Adipocyte (in vitro differentiated cells): ENCODE measurements around the gene USP15.

Source experiments
- DNase-seq: peaks from one replicate; pipeline ENCODE4 v3.0.0-alpha.2; 2015; ENCODE audit warnings: low read depth
- H3K27me3 ChIP-seq: replicated peaks from 2 replicates; pipeline ENCODE4 v1.7.0; 2013; ENCODE audit warnings: mild to moderate bottlenecking, low read length, moderate library complexity; ENCODE audit not compliant: control insufficient read depth, insufficient read depth
- H3K36me3 ChIP-seq: 2 replicates; pipeline ENCODE4 v1.7.0; 2013; ENCODE audit warnings: low read length, mild to moderate bottlenecking, moderate library complexity; ENCODE audit not compliant: control insufficient read depth, insufficient read depth, severe bottlenecking
- H3K4me1 ChIP-seq: 2 replicates; pipeline ENCODE4 v1.7.0; 2013; ENCODE audit warnings: mild to moderate bottlenecking, low read length, moderate library complexity; ENCODE audit not compliant: control insufficient read depth, insufficient read depth
- H3K4me3 ChIP-seq: 2 replicates; pipeline ENCODE4 v1.7.0; 2013; ENCODE audit warnings: mild to moderate bottlenecking, low read length, moderate library complexity
- H3K9ac ChIP-seq: 2 replicates; pipeline ENCODE4 v1.7.0; 2013; ENCODE audit warnings: mild to moderate bottlenecking, low read length, moderate library complexity
- H3K9me3 ChIP-seq: 2 replicates; pipeline ENCODE4 v1.7.0; 2013; ENCODE audit warnings: mild to moderate bottlenecking, low read length, moderate library complexity; ENCODE audit not compliant: control insufficient read depth

USP15 gene

DNA sequence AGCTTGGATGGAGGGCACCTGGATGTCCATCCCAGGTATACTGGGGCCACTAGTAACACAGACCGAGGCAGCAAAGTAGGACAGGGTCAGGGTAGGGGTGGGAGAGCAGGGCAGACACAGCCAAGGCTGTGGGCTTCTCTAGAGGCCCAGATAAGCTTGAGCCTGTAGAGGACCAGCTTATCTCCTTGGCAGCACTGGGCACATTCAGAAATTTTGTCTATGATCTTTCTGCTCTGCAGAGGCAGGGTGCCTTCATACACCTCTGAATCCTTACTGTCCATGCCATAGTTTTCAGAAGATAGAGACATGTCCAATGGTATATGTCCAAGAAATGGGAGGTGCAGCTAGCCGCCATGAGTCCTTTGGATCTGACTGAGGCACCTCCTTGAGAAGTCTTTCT lies 26.4 kb upstream of the USP15 start:
- H3K27me3 ChIP-seq, result no peaks in the 10 kb centered on the region
- H3K4me3 ChIP-seq, result no peak overlapping the region
- peaks cover 6% of the 10 kb centered on the region for H3K9me3 ChIP-seq
- H3K36me3 ChIP-seq, result no peaks in the 10 kb centered on the region
- no peak overlapping the region for H3K9ac ChIP-seq
- no peaks in the 10 kb centered on the region for H3K4me1 ChIP-seq
- no peak for DNase-seq

DNA sequence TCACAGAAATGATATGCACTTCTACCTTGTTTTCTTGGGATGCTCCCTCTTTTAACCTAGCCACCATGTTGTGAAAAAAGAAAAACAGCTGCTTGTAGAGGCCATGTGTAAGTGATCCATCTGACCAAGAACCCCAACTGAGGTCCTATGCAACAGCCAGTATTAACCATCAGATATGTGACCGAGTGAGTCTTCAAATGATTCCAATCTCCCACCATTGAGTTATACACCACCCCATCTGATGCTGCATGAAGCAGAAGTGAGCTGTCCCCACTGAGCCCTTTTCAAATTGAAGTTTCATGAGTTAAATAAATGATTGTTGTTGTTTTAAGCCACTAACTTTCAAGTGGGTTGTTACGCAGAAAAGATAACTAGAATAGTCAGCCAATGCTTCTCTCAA lies 20.6 kb upstream of the USP15 start:
- Histone ChIP-seq H3K9ac (no peak overlapping the region), H3K4me1 (no peaks in the 10 kb centered on the region), H3K4me3 (no peak overlapping the region), H3K36me3 (no peaks in the 10 kb centered on the region), H3K27me3 (no peaks in the 10 kb centered on the region), H3K9me3 (peaks cover 6% of the 10 kb centered on the region)
- DNase-seq, result no peak

DNA sequence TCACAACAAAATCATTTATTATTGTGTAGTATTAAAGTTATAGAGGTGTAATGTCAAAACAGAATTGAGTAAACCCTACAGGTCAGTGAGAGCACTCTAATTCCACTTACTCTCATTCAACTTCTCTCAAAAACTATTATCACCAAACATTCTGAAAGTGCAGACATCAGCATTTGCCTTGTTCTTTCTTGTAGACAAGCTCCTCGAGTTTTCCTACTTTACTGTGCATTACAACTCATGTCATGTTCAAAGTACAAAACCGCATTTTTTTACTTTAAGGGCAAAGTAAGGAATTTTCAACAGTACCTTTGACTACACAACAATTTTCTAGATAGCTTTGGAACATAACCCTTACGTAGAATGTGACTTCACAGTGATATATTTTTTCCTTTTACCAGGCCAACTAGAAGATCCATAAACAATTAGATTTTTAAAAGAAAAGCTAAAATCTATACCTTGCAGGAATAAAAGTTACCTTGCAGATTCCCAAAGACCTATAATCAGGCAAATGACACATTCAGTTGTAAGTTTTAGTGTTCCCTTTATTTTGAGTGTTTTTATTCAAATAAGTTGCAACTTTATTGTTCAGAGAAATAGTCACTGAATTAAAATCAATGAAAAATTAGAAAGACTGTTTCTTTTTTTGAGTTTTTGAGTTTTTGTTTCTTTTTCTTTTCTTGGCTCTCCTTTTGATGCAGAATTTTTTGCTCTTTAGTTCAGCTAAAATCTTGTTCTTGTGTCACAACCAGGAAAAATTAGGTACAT lies 12.7 kb upstream of the USP15 start:
- H3K9me3 ChIP-seq, result no peaks in the 10 kb centered on the region
- H3K4me3 ChIP-seq, result no peak overlapping the region
- no peaks in the 10 kb centered on the region for H3K27me3 ChIP-seq
- no peaks in the 10 kb centered on the region for H3K36me3 ChIP-seq
- no peak overlapping the region for H3K9ac ChIP-seq
- H3K4me1 ChIP-seq, result peaks cover 41% of the 10 kb centered on the region
- DNase-seq, result no peak

GRCh38 chr12:62248873-62249272 lies 11.3 kb upstream of the USP15 start:
- no peaks in the 10 kb centered on the region for H3K36me3 ChIP-seq
- H3K9ac ChIP-seq, result no peak overlapping the region
- H3K9me3 ChIP-seq, result no peaks in the 10 kb centered on the region
- H3K27me3 ChIP-seq, result no peaks in the 10 kb centered on the region
- no peak overlapping the region for H3K4me3 ChIP-seq
- H3K4me1 ChIP-seq, result peaks cover 43% of the 10 kb centered on the region
- no peak for DNase-seq

DNA sequence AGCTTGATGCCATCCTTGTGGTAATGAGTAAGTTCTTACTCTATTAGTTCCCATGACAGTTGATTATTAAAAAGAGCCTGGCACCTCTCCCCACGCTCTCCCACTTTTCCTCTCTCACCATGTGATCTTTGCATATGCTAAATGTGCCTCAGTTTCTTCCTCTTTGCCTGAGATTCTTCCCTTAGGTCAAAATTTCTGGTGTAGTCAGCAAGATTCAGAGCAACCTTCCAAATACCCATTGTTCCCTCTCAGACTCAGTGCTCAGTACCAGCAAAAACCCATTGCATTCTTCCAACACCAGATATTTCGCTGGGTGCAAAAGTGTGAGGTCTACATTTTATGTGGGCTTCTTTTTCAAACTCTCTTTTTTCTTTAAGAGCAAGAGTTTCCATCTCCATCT lies 10.8 kb upstream of the USP15 start:
- Histone ChIP-seq H3K9ac (peak overlapping the region; percentile 71), H3K27me3 (no peaks in the 10 kb centered on the region), H3K4me1 (peaks cover 43% of the 10 kb centered on the region), H3K36me3 (no peaks in the 10 kb centered on the region), H3K4me3 (peak overlapping the region; percentile 25), H3K9me3 (no peaks in the 10 kb centered on the region)
- DNase-seq, result no peak

DNA sequence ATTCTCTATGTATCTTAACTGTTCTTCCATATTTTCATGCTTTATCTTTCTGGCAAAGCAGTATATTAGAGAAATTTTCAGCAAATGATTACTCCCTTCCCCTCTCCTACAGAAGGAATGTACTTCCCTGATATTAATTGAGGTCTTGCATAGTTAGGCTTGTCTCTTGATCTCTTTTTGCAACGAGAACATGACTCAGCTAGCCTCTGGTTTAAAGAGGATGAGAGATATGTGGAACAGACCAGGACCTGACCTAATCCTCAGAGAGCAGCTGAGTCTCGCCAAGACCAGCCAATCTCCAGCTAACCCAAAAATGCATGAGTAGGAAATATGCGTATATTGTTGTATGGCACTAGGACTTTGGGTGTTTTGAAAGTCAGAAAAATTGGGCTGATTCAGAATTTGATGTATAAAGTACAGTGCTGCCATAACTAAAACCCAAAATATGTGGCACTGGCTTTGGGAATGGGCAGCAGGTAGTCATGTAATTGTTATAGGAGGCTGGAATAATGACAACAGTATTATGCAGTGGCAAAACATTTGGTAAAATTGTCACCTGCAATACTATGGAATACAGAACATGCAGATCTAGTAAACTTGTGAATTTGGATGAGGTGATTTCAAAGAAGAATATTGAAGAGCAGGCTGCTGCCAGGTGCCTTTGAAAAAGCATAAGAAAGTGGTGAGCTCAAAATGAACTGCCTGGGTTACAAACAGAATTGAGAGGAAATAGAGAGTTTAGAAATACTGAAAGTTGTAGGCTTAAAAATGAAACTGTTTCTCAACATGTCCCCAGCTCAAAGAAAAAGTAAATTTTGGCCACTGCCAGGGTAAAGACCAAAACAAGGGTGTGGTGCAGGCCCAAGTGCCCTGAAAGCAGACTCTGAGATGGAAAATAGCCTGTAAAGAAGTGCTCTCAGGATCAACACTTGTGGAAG lies 9.3 kb upstream of the USP15 start:
- Histone ChIP-seq H3K9ac (peak overlapping the region; percentile 68), H3K4me3 (peak overlapping the region; percentile 68), H3K36me3 (no peaks in the 10 kb centered on the region), H3K9me3 (no peaks in the 10 kb centered on the region), H3K27me3 (no peaks in the 10 kb centered on the region), H3K4me1 (peaks cover 43% of the 10 kb centered on the region)
- DNase-seq, result peak; percentile 27

DNA sequence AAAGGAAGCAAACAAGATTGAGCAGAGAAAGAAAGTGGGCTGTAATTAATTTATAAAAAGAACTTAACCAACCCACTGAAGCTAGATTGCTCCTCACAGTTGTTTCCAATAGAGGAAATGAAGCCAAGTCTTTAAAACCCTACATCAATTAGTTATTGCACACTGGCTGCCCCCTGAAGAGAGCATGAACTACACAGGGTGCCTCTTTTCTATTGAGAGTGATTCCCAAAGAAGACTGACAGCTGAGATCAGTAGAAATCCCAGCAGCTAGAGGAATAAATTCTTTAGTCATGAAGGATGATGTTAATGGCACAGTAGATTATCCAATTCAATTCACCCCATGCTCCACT lies 8.6 kb upstream of the USP15 start:
- H3K9ac ChIP-seq, result peak overlapping the region; percentile 68
- H3K4me1 ChIP-seq, result peaks cover 47% of the 10 kb centered on the region

GRCh38 chr12:62252576-62252975 lies 7.6 kb upstream of the USP15 start:
- no peak for DNase-seq
- Histone ChIP-seq H3K36me3 (no peaks in the 10 kb centered on the region), H3K27me3 (no peaks in the 10 kb centered on the region), H3K4me1 (peaks cover 57% of the 10 kb centered on the region), H3K9ac (no peak overlapping the region), H3K9me3 (no peaks in the 10 kb centered on the region), H3K4me3 (no peak overlapping the region)

More for the DNA sequence above, 8.6 kb upstream of the USP15 start:
- Histone ChIP-seq H3K27me3 (no peaks in the 10 kb centered on the region), H3K36me3 (no peaks in the 10 kb centered on the region), H3K9me3 (no peaks in the 10 kb centered on the region), H3K4me3 (peak overlapping the region; percentile 68)
- no peak for DNase-seq

DNA sequence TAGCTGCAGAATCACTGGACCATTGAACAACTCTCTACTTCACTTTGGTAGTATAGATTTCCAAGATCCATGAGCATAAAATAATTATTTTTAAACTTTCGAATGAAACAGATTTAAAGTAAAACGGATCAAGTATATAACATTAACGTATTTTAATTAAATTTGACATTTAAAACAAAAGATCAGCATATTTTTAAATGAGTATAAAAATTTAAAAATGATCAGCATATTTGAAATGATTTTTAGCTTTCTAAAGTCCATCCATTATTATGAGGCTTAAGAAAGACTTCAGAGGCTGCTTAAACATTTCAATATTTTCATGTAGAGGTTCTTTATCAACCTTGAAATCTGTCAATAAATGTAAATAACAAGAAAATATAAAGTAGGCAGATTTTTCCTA lies 5.2 kb upstream of the USP15 start:
- no peak overlapping the region for H3K4me3 ChIP-seq
- H3K36me3 ChIP-seq, result no peaks in the 10 kb centered on the region
- H3K9me3 ChIP-seq, result no peaks in the 10 kb centered on the region
- H3K9ac ChIP-seq, result no peak overlapping the region
- DNase-seq, result no peak
- H3K27me3 ChIP-seq, result no peaks in the 10 kb centered on the region
- peaks cover 55% of the 10 kb centered on the region for H3K4me1 ChIP-seq

DNA sequence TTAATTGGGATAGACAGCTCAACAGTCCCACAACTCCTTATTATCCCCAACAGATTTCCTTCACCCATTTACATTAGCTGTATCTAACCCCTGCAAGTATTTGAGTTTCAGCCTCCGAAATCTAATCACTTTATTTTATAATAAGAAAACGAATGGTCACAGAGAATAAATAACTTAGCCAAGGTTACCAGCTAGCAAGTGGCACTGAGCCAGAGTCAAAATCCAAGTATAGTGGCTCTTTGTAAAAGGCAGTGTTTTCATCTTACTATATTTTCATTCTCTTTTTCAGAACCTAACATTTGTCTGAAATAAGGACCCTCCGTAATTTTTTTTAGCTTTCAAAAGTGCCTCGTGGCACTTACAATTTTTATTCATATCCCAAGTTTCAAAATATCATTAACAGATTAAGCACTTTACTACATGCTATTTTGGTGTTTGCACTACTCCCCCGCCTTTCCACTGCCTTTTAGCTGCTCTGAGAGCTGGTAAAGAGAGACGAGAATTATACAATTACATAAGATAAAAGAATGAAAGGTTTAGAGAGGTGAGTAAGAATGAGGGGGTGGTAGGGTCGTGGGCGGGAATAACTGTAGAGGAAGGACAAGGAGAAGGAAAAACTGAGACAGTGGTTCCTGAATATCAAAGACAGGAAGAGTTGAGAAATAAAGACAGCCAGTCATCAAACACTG lies 3.7 kb upstream of the USP15 start:
- no peaks in the 10 kb centered on the region for H3K36me3 ChIP-seq
- peak overlapping the region; percentile 19 for H3K4me3 ChIP-seq
- H3K9me3 ChIP-seq, result no peaks in the 10 kb centered on the region
- no peak for DNase-seq
- H3K9ac ChIP-seq, result peak overlapping the region; percentile 63
- H3K4me1 ChIP-seq, result peaks cover 43% of the 10 kb centered on the region
- no peaks in the 10 kb centered on the region for H3K27me3 ChIP-seq

GRCh38 chr12:62258231-62258630 lies 2.0 kb upstream of the USP15 start:
- H3K9ac ChIP-seq, result no peak overlapping the region

More at GRCh38 chr12:62258231-62258630, 2.0 kb upstream of the USP15 start:
- no peak overlapping the region for H3K4me3 ChIP-seq
- no peaks in the 10 kb centered on the region for H3K9me3 ChIP-seq
- H3K4me1 ChIP-seq, result peaks cover 47% of the 10 kb centered on the region
- H3K36me3 ChIP-seq, result no peaks in the 10 kb centered on the region
- DNase-seq, result no peak
- no peaks in the 10 kb centered on the region for H3K27me3 ChIP-seq
